Activated CD4-positive, alpha-beta T cell treated with anti-CD3 and anti-CD28 coated beads for 4 hours (primary cell): ENCODE measurements around the gene AKR1D1.
"Not testable (repeated sequence)": the region's sequence is repeated elsewhere in the genome, so short reads cannot be mapped to it uniquely, and the experiment has no call there.

Experiments
- DNase-seq, 2 donors: peaks; one replicate each; pipeline ENCODE4 v3.0.0-alpha.2; 2020

Gene AKR1D1

GRCh38 chr7:138074540-138074939 is 1.7 kb upstream of the AKR1D1 start:
- DNase-seq = no peak

DNA sequence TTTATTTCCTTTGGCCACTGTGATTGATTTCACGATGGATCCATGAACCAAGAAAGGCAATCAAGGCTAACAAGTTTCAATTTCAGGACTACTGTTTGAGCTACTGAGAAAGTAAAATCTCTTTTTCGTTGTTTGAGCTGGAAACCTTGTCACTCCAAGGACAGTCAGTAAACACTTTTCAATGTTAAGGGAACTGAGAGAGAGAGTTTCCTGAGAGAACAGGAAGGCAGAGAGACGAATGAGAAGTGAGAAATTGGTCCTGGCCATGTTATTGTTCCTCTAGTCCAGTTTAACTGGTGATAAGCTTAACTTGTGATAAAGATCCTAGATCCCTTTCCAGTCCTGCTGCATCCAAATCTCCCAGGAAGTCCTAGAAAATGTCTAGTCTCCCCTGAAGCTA is 909 bp upstream of the AKR1D1 start:
- DNase-seq = no peak

GRCh38 chr7:138075786-138076185 is 473 bp upstream of the AKR1D1 start:
- DNase-seq = not testable (repeated sequence)

GRCh38 chr7:138077809-138078208 is 1.6 kb downstream of the AKR1D1 start:
- no peak for DNase-seq

DNA sequence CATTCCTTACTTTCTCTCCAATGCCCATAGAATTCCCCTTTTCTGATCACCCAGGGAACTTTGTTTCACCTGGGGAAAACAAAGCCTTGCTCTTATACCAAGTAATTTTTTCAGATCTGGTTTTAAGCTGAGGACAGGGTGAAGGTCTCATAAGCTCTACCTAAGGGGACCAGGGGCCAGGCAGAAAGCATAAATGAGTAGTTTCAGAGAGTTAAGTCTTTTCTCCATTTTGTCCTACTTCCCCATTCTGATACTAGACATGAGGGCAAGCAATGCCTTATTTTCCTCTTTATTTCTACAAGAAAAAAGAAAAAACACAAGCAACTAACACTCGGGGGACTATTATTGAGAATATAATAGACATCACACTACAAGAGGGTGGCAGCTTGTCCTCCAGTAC is 2.9 kb downstream of the AKR1D1 start:
- no peak for DNase-seq

DNA sequence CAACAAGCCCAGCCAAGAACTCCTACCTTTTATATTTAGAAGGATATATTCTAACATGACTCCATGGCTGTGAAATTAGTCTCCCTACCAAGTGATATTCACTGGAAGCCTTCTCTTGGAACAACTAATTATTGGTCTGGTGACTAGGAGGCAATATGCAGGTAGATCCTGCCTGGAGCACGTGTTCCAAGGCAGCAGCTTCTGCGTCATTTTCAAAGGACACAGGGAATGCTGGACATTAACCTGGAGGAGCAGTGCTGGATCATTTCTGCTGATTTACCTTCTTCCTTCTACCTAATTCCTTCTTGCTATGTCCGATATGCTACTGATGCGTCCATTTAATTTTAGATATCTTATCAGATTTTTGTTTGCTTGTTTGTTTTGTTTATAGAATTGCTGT is 5.6 kb downstream of the AKR1D1 start:
- no peak for DNase-seq

DNA sequence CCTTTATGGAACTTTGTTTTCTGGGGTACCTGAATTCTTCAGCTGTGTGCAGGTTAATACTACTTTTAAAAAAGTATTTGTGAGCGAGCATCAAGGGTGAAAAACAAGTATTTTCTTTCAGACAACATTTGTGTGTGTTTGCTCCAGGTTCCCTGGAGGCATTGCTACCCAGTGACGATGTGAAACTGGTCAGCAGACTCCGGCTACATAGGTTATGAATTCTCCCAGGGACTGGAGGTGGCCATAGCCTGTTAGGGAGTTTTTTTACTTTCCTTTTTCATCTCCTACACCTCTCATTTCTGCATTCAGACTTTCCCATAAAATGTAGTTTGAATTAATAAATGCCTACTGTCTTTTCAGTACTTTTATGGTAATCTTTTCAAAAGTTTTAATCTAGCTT is 7.6 kb downstream of the AKR1D1 start:
- no peak for DNase-seq

DNA sequence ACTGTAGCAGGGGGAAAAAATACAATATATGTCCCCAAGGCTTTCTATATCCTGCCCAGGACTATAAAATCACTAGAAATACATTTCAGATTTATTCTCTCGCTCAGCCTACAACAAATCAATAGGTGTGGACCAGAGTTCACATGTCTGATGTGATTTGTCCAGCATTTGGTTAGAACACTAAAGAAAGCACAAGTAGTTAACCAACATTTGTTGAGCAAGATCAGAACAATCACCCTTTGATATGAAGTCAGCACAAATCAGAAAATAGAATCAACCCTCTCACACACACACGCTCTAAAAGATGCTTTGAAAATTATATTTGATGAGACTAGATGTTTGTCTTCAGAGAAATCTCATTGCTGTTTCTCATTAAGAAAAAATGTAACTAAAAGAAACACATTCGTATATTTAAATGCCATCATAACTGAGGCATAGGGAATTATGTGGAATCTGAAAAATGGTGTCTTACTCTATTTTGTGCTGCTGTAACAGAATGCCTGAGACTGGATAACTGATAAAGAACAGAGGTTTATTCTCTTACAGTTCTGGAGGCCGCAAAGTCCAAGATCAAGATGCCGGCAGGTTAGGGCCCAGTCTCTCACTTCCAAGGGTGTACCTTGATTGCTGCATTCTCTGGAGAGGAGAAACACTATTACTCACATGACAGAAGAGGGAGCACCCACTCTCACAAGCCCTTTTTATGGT is 10.5 kb downstream of the AKR1D1 start:
- DNase-seq = no peak

GRCh38 chr7:138089080-138089901 is 13.0 kb downstream of the AKR1D1 start:
- DNase-seq = no peak

- no peak for DNase-seq
These were observed 14.8 kb downstream of the AKR1D1 start for GRCh38 chr7:138091032-138091431.

GRCh38 chr7:138091840-138092239 is 15.6 kb downstream of the AKR1D1 start:
- not testable (repeated sequence) for DNase-seq

DNA sequence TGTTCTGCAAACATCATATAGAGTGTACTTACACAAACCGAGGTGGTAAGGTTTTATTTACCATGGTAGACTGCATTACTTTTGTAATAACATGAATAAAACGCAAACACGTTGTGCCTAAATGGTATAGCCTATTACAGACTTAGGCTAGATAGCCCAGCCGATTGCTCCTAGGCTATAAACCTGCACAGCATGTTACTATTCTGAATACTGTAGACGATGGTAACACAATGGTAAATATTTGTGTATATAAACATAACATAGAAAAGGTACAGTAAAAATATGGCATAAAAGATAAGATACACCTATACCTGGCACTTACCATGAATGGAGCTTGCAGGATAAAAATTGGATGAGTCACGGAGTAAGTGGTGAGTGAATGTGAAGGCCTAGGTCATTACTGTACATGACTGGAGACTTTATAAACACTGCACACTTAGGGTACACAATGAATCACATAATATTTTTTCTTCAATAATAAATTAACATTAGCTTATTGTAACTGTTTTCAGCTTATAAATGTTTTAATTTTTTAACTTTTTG is 16.3 kb downstream of the AKR1D1 start:
- no peak for DNase-seq

DNA sequence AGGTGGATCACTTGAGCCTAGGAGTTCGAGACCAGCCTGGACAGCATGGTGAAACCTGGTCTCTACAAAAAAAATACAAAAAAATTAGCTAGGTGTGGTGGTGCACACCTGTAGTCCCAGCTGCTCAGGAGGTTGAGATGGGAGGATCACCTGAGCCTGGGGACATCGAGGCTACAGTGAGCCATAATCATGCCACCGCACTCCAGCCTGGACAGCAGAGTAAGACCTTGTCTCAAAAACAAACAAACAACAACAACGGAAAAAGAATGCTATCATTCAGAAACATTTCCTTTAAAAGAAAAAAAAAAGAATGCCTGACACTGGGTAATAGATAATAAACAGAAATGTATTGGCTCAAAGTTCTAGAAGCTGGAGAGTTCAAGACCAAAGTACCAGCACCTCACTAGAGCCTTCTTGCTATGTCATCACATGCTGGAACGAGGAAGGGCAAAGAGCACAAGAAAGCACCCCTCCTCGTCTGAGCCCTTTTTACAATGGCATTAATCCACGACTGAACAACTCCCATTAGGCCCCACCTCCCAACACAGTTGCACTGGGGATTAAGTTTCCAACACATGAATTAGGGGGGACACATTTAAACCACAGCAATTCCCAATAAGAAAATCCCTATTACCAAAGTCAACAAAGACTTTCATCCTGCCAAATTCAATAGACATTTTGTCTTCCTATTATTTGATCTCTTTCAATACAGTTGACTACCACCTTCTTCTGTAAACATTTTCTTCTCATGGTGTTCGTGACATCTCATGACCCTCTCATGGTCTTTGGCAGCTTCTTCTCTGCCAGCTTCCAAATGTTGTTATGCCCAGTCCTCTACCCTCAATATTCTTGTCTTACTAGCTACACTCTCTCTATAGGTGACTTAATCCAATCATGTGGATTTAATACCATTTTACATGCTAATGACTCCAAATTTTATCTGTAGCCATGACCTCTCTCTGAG is 20.0 kb downstream of the AKR1D1 start:
- no peak for DNase-seq

DNA sequence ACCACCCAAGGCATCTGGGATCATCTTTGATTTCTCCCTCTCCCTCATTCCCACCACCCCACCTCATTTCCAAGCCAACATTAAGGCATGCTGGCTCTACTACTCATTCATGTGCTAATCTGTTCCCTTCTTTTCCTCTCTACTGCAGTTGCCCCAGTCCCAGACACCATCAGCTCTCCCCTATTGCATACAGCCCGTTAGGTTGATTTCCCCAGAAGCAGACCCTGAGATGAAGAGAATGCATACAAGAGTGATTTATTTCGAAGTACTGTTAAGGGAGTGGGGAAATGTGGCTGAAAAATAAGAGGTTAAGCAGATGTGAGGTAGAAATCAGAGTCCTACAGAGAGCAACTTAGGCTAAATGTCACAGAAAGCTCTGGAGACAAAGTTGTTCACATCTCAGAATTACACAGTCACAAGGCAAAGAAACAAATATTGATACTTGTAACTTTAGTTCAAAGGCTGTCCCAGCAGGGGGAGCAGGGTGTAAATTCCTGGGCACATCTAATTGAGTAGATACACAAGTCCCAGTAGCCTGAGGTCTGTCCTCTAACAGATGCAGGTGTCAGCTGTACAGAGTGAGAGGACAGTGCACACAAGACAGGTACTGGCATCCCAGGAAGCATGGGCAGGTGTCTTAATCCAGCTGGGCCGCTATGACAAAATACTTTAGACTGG is 20.9 kb downstream of the AKR1D1 start:
- no peak for DNase-seq

DNA sequence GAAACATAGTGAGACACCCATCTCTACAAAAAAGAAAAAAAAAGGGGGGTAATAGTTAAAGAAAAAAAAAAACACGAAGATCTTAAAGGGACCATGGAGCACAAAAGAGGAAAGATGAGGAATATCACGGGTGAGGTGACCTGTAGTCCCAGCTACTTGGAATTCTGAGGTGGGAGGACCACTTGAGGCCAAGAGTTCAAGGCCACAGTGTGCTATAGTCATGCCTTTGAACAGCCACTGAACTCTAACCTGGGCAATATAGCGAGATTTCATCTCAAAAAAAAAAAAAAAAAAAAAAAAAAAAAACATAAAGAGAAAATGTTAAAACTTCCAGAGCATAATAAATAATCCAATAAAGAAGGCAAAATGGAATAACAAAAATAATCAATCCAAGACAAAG is 23.6 kb downstream of the AKR1D1 start:
- no peak for DNase-seq

DNA sequence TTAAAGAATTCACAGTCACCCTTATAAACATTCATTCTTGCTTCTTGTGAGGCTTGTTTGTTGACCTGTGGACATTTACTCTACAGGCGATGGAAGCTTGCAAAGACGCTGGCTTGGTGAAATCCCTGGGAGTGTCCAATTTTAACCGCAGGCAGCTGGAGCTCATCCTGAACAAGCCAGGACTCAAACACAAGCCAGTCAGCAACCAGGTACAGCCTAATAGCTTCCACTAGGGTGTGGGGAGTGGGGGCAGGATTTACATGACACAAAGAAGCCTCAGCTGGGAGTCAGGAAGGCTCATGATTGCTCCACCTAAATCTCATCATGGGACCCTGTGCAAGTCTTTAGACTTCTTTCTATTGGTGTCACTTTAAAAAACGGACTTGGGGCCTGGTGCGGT is 29.0 kb downstream of the AKR1D1 start:
- no peak for DNase-seq

GRCh38 chr7:138115047-138115446 is 38.8 kb downstream of the AKR1D1 start:
- DNase-seq = no peak

DNA sequence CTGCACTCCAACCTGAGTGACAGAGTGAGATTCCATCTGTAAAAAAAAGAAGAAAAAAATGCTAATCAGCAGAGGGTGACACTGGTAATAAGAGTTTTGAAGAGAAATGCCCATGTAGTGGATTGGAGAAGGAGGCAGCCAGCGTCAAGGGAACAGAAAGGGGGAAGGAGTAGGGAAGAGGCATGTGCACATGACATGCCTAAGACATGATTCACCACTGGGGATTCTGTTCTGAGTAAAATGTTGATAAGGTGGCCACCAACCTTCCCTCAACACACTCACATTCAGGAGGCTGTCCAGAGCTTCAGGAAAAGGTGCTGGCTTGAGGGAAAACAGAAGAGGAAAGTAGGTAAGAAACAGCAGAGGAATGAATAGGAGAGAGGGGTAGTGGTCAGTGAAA is 39.9 kb downstream of the AKR1D1 start:
- DNase-seq = no peak

GRCh38 chr7:138116892-138117291 is 40.6 kb downstream of the AKR1D1 start:
- no peak for DNase-seq

GRCh38 chr7:138120140-138120827 is 44.0 kb downstream of the AKR1D1 start:
- no peak for DNase-seq

DNA sequence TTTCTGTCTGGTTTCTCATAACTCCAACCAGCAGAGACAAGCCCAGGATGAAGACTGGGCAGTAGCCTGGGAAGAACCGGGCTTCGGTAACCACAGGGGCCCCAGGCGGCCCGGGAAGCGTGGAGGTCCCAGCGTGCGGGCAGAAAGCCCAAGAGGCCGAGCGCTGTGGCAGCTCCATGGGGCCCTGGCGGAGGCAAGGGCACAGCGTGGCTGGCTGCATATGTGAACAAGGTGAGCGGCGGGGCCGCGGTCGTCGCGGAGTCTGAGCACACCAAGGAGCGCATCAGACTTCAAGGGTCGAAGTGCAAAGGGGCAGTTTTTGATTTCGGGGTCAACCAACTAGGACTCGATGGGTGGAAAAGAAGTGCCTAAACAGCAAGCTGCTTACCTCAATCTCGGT is 45.9 kb downstream of the AKR1D1 start:
- no peak for DNase-seq

DNA sequence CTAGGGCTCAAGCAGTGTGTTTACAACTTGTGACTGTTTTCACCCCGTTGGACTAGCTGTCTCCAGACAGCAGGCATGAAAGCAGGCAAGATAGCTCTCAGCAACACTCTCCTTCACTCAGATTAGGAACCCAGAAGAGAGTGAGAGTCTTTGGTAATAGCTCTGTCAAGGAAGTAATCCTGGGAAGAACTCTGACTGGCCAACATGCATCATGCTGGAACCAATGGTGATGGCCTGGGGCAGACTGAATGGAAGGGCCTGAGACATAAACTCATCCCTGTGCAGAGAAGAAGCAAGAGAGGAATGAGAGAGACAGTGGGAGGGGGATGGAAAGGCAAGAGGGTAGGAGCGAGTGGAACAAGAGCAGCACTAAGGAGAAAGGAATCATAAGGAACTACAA is 48.9 kb downstream of the AKR1D1 start:
- no peak for DNase-seq
